GM18505 (cell line): ENCODE data around the gene GLIS2.

Experiments used
- ATAC-seq: cut with Tn5 transposase; IDR thresholded peaks from one replicate; pipeline ENCODE4 v1.9.1; 2021; ENCODE audit not compliant: unreplicated experiment
- POLR2A ChIP-seq: IDR thresholded peaks from 4 replicates; pipeline ENCODE4 v1.6.1; 2011; ENCODE audit warnings: borderline replicate concordance; ENCODE audit not compliant: insufficient read depth, insufficient read length; ENCODE audit errors: extremely low read depth

GLIS2 gene

DNA sequence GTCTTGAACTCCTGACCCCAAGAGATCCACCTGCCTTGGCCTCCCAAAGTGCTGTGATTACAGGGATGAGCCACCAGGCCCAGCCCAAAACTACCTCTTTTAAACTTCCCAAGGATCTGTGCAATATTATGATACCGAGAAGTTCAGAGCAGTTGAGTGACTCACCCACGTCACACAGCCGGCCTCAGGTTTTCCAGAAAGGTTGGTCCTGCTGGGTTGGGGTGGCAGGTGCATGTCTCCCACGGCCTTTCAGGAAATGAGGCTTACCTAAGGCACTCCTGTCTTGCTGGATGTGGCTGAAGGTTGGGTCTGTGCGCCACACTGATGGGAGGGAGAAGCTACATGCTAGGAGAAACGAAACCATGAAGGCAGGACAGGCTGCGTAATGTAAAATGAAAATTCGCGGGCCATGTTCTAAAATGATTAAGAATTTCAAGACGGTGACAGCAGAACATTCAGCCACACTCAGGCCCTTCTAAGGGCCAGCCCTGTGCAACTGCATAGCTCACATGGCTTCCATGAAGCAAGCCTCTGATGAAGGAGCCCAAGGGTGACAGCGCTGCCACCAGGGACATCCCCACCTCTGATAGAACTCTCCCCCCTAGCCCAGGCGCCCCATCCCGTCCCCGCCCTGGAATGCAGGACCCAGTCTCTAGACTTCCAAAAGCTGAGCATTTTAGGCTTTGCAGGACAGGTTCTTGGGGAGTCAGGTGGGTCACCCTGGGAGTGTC is 6.6 kb upstream of the GLIS2 start:
- ATAC-seq = no peak
- TF ChIP-seq POLR2A = no peak

DNA sequence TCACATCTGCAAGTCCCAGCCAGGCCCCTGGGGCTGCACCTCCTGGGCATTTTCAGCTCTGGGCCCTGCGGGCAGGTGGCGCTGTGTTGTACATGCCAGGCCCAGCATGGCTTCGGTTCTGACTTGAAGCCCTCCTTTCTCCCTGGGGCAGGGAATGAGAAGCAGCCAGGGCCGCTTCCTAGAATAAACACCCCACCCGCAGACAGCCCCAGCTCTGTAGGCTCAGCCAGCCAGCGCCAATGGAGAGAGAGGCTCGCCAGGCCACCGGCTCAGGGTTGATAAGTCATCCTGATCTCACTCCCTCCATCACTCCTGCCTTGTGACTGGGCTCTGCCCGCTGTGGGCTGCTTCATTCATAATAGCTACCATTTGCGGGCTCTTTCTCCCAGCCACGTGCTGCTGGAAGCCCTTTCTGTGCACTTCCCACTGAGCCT is 6.0 kb upstream of the GLIS2 start:
- no peak for TF ChIP-seq POLR2A
- ATAC-seq = no peak

DNA sequence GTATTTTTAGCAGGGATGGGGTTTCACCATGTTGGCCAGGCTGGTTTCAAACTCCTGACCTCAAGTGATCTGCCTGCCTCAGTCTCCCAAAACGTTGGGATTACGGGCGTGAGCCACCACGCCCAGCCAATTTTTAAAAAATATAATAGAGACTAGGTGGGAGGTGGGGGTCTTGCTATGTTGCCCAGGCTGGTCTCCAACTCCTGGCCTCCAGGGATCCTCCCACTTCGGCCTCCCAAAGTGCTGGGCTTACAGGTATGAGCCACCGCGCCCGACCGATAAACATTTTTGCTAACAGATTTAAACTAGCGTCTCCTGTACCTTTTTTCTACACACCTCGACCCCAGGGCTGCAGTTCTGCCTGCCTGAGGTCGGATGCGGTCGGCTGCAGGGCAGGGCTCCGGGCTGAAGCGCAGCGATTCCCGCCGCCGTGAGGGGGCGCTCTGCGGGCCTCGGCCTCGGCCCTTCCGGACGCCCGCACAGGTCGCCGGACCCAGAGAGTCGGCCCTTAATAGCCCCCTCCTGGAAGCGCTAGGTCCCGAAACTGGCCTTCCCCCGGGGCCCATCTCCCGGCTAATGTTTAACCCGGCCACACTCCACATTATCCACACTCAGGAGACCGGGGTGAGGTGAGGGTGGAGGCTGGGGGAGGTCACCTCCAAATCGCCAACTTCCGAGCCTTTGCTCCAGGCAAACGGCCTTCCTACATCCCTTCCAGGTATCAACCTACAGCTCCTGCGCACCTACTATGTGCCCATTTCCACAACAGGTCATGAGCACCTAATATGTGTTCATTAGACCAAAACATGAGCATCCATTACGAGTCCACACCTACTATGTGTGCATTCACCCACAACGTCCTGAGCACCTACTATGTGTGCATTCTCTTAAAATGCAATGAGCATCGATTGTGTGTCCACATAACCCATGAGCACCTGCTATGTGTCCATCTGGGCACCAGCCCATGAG is 2.0 kb upstream of the GLIS2 start:
- no peak for TF ChIP-seq POLR2A
- ATAC-seq = no peak

DNA sequence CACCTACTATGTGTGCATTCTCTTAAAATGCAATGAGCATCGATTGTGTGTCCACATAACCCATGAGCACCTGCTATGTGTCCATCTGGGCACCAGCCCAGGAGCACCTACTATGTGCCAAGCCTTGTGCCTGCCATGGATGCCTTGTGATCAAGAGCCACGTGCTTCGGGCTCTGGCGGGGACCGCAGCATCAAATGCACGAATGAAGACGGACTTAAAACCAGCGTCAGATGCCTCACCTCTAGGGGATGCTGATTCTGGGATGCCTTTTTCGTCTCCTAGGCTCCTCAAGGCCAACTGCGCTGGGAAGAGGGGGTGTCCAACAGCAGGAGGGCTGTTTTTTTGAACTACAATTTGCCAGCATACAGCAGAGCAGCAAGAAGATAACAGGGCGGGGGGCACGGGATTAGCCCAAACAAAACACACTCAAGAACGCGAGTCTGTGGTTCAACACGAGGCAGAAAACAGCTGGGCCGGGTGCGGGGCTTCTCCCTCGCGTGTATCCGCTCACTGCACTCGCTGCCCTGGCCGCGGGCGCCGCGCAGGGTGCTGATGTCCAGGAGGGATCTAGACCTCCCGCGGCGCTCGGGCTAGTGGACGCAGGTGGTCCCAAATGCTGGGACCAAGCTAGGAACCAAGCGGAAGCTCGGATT is 1.2 kb upstream of the GLIS2 start:
- ATAC-seq = no peak
- TF ChIP-seq POLR2A = no peak

DNA sequence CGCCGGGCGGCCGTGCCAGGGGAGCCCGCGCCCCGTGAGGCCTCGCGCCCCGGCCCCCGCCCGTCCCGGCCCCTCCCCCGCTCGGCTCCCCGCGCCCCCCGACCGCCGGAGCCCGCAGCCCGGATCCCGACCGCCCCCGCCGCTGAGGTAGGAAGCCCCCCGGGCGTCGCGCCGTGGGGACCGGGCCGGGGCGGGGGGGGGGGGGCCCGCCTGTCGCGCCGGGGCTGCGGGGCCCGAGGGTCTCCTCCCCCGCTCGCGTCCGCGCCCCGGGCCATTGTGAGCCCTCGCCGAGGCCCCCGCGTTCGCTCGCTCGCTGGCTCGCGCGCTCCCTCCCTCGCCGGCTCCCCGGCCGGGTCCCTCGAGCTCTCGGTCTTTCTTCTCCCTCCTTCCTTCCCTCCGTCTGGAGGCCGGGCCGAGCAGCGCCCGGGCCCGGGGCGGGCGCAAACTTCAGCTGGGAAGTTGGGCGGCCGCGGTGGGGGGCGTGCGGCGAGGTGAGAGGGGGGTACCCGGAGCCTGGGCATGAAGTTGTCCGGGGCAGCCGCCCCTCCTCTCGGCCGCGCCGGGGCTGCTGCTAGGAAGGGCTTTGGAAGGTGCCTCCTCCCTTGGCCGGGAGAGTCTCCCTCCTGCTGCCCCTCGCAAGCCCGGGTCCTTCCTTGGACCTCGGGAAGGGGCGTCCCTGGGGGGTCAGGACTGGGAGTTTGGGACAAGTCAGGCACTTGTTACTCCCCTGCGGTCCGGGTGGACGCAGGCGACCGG is 419 bp downstream of the GLIS2 start:
- ATAC-seq = no peak
- no peak for TF ChIP-seq POLR2A

DNA sequence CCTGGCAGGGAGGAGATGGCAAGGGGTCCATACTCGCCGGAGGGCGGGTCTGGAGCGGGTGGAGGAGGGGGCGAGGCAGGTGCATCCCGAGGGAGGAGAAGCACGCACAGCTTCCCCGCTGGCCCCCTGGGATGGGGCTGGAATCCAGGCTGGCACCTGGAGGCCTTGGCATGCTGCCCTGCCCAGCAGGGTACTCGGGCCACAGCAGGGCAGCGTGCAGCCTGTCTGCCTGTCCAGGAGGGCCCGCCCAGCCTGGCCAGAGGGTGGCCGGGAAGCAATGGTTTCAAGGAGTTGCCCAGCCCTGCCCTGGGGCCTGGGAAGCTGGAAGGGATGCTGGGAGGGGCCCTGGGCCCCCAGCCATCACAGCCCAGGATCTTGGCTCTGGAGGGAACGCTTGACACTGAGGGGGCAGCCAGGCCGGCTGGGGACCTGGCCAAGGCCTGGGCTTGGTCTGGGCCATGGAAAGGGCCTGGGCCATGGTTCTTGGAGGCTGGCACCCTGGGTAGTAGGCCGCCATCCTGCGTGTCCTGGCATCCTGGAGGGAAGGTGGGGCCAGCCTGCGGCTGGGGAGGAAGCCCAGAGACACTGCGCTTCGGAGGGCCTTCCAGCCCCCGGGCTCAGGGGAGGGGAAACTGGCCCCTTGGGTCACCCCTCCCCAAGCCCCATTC is 1.1 kb downstream of the GLIS2 start:
- no peak for ATAC-seq
- TF ChIP-seq POLR2A = no peak

DNA sequence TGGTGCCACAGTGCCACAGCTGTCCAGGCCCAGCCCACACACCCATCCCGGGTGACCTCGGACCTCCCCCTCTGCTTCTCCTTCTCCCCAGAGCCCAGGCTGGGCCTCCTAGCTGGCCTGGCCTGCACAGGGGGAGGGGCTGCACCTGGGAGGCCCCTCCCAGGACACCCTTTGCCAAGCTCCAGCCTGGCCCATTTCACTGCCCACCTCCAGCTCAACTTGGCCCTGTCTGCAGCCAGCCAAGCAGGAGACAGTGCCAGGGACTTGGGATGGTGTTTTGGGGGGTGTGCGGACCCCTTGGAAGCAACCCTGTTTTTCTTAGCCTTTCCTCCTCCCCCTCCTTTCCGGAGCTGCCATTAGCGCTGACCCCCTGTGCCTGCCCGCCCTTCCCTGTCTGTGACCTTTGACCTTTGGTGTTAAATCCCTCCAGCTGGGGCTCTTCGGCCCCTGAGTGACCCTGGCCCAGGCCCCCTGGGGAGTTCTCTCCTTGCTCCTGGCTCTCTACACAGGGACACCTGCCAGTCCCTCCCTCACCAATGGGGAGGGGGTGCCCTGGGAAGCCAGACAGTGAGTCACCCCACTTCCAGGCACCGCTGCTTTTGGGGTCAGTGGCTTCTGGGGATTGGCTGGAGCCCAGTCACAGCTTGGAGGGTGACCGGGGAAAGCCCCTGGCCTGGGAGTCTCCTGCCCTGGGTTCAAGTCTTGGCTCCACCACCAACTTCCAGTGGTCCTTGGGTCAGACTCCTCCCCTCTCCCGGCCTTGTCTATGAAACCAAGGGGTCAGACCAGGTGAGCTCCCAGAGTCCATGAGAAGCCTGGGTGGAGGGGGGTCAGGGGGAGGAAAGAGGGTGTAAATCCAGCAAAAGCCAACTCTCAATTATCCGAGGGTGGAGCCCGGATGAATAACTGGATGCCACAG is 1.9 kb downstream of the GLIS2 start:
- no peak for TF ChIP-seq POLR2A
- ATAC-seq = no peak

DNA sequence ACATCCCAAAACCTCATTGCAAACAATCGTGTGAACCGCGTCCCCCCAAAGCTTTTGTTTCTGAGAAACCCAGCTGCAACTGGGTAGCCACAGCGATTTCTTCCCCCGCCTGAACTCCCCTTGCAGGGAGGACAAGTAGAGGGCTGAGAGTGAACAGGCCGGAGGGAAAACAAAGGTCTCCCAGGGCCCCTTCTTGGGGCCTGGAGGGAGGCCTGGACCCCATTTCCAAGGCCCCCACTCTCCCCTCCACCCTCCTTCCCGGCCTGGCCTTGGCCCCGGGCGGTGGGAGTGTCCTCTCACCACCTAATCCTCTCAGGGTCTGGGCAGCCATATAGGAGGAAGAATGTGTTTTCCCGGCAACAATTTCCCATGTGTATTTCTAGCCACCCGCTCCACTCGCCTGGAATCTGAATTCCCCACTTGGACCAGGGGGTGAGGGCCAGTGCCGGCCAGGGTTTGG is 2.6 kb downstream of the GLIS2 start:
- no peak for ATAC-seq

DNA sequence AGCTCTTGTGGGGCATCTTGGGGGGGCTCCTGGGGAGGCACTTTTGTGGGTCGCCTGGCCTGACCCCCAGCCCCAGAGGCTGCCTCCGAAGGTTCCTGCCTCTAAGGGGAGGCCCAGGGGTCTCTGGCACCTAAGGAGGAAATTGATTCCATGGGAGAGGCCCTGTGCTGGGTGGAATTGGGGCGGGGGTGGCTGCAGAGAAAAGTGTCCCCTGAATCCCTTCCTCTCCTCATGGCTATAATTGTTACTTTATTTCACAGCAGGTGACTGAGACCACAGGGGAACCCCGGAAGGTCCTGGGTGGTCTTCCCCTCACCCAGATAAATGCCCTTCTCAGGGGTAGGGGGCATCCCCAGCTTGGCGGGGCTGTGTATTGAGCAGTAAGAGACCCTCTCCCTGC is 3.1 kb downstream of the GLIS2 start:
- no peak for TF ChIP-seq POLR2A

More for the DNA sequence above, 2.6 kb downstream of the GLIS2 start:
- no peak for TF ChIP-seq POLR2A

DNA sequence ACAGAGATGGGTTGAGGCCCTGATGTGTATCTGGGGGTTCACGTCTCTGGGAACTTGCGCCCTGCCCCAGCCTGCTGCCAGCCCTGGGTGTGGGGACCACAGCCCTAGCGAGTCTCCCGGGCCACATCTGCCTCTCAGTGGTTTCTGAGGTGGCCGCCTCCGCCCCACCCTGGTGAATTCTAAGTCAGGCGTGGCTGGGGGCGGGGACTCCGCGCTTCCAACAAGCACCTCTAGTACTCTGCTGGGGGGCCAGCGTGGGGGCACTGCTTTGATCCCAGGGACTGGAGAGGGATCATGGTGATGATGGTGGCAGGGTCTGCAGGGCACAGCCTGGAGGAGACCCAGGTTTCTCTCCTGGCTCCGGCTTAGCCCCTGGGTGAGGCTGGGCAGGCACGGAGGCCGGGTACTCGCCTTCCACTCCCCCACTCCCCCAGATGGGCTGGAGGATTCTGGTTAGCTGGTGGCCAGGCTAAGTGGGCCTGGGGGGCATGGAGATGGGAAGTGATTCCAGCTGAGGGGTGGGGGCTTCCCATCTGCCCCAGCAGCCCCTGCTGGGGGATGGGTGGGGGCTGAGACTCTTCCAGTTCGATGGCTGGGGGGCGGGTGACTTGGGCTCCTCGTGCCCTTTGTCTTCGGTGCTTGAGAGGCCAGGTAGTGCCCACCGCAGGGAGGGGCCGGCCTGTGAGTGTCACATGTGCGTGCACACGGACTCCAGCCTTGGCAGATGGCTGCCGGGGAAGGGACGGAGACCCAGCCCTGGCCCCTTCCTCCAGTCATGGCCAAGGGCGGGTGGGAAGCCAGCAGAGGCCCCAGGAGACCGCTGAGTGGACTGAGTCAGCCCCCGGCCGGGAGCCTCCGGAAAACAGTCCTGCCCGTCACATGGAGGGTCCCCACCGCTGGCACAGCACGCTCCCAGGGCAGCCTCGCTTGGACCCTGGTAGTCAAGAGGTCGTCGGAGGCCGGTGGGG is 3.9 kb downstream of the GLIS2 start:
- TF ChIP-seq POLR2A = no peak
- ATAC-seq = no peak

More for the DNA sequence above, 3.1 kb downstream of the GLIS2 start:
- no peak for ATAC-seq
